ENCODE data around the gene XRCC5. TPM values are rescaled to one million over a fixed set of nuclear protein-coding genes. Genes with fewer than 3 reads are reported as not detected.

The XRCC5 gene
- total and polyA plus RNA-seq, 10 of the 15 experiments (the other 5 are each of a cell fraction or from before 2014, with no cell fraction given) = 259 to 815 (median 530) TPM

- Histone ChIP-seq H3K4me1 (ENCODE audit: control insufficient read depth, insufficient read depth, low read length) (peaks cover 9% of the 10 kb centered on the region; the same call in 1 of the 2 replicates), H3K27me3 (replicated peaks in 1 of 2; ENCODE audit: control insufficient read depth in 2 of 2, insufficient read depth in 2 of 2, low read length in 1 of 2) (no peaks in the 10 kb centered on the region), H3K36me3 (ENCODE audit: control insufficient read depth in 2 of 2, insufficient read depth in 2 of 2, low read length in 1 of 2) (peaks cover 9 to 58% of the 10 kb centered on the region in 2 experiments), H3K9ac (ENCODE audit: control insufficient read depth, insufficient read depth, low read length) (no peak overlapping the region), H3K79me2 (ENCODE audit: control insufficient read depth, insufficient read depth, low read length) (peaks cover 3% of the 10 kb centered on the region; the same call in 1 of the 2 replicates), H4K20me1 (ENCODE audit: control insufficient read depth, insufficient read depth) (no peaks in the 10 kb centered on the region), H3K9me3 (replicated peaks; ENCODE audit: control insufficient read depth, insufficient read depth, low read length) (no peaks in the 10 kb centered on the region), H2AFZ (ENCODE audit: control insufficient read depth, low read depth, low read length) (no peak overlapping the region), H3K4me2 (ENCODE audit: control insufficient read depth, insufficient read depth) (no peak overlapping the region), H3K4me3 (no peak overlapping the region), H3K27ac (ENCODE audit: control insufficient read depth, insufficient read depth) (no peak overlapping the region)
- ATAC-seq (no peak), FAIRE-seq (no peak), DNase-seq (ENCODE audit: low read depth, low spot score) (no peak)
- RAD21 ChIA-PET (ENCODE audit: unreplicated experiment) = interaction anchor here (1.1 to 1.4 kb wide), 2 partner anchors 209 to 222 kb away, joined by 3 read pairs; no protein-coding TSS in a partner anchor
- WGBS (ENCODE audit: insufficient coverage, insufficient replicate concordance, low lambda C conversion rate, missing lambda C conversion rate) = 63% methylated on average over 4 of the region's 4 CpGs
- BruUV-seq (replicated peaks) = no TSS peak
- no peak for TF ChIP-seq BHLHE40 (IDR thresholded peaks at IDR 0.05; ENCODE audit: borderline replicate concordance in 1 of 2, low read depth in 2 of 2, low read length in 1 of 2)
- TF ChIP-seq RELA (IDR thresholded peaks at IDR 0.05; ENCODE audit: borderline replicate concordance, partially characterized antibody) = no peak
- TF ChIP-seq NR2F1 (conservative IDR thresholded peaks at IDR 0.05) = no peak
- no peak for TF ChIP-seq NFIC (IDR thresholded peaks at IDR 0.05; ENCODE audit: low read depth, low read length)
- TF ChIP-seq MLLT1 (IDR thresholded peaks at IDR 0.05) = no peak
- TF ChIP-seq ZBTB33 (IDR thresholded peaks at IDR 0.05) = no peak
- TF ChIP-seq MAX (IDR thresholded peaks at IDR 0.05; ENCODE audit: low read depth, low read length) = no peak
- no peak for TF ChIP-seq HDAC2 (IDR thresholded peaks at IDR 0.05)
- no peak for TF ChIP-seq EZH2 (IDR thresholded peaks at IDR 0.05; ENCODE audit: borderline replicate concordance, control insufficient read depth, low read depth, low read length)
- POLR2A ChIA-PET = interaction anchor here (0.5 to 2.9 kb wide), 5 partner anchors 8 to 209 kb away, joined by 3 to 8 read pairs (median 3); no protein-coding TSS in a partner anchor
- in situ Hi-C loops (cut with MboI) = no loop called here
- intact Hi-C loops (cut with micrococcal nuclease; ENCODE audit: unreplicated experiment) = no loop called here
- CTCF ChIA-PET = interaction anchor here (0.6 to 2.4 kb wide), 4 partner anchors 11 to 220 kb away, joined by 3 to 6 read pairs (median 4); no protein-coding TSS in a partner anchor
- SMC1A ChIA-PET (ENCODE audit: uncharacterized antibody, unreplicated experiment) = interaction anchor here (1.9 to 2.7 kb wide), 2 partner anchors 10 to 21 kb away, joined by 8 to 14 read pairs; no protein-coding TSS in a partner anchor
Measured at GRCh38 chr2:216194561-216194960, 85.4 kb downstream of the XRCC5 start.

Data from GM12878 (cell line).